Embryonic facial prominence (tissue), 1 donor: ENCODE results near the gene CLCN1.

Experiments
- DNase-seq: peaks from one replicate; pipeline ENCODE4 v3.0.0-alpha.2; 2016; ENCODE audit errors: extremely low spot score

Gene CLCN1

DNA sequence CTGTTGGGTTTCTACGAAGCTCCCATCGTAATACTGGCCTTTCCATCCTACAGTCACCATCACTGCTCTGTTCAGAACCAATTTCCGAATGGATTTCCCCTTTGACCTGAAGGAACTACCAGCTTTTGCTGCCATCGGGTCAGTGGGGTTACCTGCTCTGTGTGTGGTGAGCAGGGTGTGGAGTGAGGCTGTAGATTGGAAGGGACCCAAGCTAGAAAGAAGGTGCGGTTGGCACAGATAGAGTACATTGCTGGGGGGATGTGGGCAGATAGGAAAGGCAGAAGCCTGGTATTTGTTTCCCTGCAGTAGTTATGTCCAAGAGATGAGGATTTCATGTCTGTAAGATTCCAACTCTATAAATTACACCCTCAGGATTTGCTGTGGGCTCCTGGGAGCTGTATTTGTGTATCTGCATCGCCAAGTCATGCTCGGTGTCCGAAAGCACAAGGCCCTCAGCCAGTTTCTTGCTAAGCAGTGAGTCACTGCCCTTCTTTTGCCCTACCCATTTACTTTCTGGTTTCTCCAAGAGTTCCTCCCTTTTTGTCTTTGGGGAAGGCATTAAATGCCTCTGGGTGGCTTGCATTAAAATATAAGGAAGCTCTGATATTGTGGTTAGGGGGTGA is 15.4 kb downstream of the CLCN1 start:
- DNase-seq: no peak

DNA sequence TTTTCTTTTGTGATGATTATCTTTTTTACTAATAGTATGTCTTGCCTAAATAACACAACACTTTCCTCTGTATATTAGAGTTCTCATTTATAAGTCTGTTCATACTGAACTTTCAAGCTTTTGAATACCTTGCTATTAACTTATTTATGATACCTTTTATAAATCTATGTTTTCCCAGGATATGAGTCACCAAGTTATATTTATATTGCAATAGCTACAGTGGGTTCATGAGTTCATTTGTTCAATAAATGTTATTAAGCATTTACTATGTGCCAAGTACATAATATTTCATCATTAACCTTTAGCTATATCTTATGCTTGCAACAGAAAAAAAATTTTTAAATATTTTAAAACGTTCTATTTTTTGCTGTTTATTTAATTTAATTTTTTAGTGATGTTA is 18.3 kb downstream of the CLCN1 start:
- DNase-seq: no peak

DNA sequence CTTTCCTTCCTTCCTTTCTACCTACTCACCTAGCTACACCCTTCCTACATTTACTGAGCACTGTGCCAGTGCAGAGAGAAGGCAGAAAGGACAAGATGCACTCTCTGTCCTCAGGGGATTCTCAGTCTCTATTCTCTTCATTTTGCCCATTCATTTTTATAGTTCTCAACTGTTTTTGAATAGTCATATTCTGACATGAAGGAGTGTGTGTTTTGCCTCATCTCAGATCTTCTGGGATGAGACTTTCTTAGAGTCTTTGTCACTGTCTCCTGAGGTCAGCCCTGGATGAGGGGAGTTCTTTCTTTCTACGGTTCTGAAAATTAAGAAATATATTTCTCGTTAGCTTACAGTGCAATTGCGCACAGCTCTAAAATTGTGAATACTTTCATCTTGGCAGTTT is 21.3 kb downstream of the CLCN1 start:
- DNase-seq: no peak

DNA sequence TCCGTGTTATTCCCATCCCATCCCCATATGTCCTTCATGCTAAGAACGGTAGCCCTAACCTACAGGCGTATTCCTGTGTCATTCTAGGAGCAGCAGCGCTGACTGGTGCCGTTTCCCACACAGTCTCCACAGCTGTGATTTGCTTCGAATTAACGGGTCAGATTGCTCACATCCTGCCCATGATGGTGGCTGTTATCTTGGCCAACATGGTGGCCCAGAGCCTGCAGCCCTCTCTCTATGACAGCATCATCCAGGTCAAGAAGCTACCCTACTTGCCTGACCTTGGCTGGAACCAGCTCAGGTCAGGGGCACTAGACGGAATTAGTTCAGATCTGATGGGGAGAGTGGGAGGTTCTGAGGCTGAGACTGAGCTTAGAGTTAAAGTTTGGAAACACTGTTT is 25.9 kb downstream of the CLCN1 start:
- DNase-seq: no peak

DNA sequence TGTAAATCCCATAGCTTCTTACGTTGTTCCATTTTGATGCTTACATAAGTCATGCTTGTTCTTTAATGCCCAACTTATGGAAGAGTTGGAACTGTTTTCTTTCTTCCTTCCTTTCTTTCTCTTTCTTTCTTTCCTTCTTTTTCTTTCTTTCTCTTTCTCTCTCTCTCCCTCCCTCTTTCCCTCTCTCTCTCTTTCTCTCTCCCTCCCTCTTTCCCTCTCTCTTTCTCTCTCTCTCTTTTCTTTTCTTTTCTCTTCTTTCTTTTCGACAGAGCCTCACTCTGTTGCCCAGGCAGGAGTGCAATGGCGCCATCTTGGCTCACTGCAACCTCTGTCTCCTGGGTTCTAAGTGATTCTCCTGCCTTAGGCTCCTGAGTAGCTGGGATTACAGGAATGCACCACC is 27.7 kb downstream of the CLCN1 start:
- DNase-seq: no peak

DNA sequence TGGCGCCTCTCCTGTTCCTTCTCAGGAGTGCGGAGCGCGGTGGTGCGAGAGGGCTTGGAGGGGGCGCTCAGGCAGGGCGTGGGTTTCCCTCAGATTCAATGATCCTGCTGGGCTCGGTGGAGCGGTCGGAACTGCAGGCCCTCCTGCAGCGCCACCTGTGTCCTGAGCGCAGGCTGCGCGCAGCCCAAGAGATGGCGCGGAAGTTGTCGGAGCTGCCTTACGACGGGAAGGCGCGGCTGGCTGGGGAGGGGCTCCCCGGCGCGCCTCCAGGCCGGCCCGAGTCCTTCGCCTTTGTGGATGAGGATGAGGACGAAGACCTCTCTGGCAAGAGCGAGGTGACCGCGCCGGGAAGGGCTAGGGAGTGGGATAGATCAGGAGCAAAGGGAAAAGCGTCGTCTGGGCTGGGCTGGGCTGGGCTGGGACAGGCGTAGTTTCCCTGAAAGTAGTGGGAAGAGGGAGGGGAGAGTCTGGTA is 29.6 kb downstream of the CLCN1 start:
- no peak for DNase-seq

DNA sequence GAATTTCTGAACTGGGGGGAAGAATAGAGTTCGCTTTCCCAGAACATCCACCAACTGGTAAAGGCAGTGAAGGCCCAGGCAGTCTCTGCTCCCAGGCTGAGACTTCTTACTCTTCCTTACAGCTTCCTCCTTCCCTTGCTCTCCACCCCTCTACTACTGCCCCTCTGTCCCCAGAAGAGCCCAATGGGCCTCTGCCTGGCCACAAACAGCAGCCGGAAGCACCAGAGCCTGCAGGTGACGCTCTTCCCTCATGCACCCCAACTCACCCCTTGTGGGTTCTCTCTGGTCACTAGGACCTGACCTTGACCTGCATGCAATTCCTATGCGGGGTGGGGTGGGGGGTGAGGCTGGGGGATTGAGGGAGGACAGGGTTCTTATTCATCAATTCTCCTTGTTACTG is 30.1 kb downstream of the CLCN1 start:
- no peak for DNase-seq

DNA sequence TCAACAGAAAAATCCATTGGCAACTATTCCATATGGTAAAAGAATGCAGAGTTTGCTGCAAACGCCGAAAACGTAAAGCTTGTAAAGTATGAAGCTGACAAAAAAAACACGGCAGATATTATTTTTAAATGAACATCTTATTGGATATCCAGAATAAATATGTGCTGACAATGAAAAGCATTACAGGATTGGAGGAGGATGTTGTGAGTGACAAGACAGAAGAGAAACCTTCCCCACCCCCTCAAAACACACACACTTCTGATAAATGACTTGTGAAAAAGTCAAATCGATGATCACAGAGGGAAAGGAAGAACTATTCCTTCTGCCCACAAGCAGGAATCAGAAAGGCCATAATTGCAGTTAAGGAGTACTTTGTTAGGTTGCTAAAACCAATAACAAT is 32.0 kb downstream of the CLCN1 start:
- DNase-seq: no peak

DNA sequence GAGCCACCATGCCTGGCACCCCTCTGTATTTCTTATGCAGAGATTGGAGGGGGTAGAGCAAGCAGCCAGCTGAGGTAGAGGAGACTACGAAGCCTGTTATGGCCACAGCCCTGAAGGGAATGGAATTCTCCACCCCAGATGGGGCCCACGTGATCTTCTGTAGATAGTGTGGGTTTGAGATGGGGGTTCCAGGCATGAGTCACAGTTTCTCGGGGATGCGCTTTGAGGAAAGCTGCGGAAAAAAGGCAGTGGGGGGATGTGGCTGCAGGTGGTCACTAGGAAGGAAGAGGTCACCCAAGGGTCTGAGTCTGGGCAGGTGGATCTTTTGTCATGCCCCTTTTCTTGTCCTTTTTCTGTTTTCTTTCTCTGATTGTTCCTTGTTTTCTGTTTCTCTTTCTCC is 35.1 kb downstream of the CLCN1 start:
- no peak for DNase-seq

DNA sequence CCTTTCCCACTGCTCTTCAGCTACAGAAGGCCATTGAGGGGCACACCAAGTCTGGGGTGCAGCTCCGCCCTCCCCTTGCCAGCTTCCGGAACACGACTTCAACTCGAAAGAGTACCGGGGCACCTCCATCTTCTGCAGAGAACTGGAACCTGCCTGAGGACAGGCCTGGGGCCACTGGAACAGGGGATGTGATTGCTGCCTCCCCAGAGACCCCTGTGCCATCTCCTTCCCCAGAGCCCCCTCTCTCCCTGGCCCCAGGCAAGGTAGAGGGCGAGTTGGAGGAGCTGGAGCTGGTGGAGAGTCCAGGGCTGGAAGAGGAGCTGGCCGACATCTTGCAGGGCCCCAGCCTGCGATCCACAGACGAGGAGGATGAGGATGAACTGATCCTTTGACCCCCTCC is 35.7 kb downstream of the CLCN1 start:
- no peak for DNase-seq

DNA sequence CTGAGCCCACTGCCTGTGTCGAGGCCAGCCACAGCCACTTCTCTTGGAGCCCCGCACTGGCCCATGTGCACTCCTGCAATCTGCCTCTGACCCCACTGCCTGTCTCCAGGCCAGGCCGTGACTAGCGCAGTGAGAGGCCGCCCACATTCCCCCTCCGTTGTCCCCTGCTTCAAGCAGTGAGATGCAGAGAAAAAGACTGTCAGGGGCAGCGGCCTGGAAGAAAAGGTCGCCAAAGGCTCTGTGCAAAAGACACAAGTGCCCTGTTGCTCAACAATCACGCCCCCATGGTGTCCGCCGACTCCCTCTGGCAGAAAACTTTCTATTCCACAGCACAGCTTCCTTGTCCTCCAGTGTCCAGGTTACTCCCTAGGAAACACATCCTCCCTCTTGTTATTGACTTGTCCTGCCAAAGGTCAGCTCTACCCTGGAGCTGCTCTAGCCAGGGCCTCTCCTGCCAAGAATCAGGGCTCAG is 36.7 kb downstream of the CLCN1 start:
- no peak for DNase-seq

DNA sequence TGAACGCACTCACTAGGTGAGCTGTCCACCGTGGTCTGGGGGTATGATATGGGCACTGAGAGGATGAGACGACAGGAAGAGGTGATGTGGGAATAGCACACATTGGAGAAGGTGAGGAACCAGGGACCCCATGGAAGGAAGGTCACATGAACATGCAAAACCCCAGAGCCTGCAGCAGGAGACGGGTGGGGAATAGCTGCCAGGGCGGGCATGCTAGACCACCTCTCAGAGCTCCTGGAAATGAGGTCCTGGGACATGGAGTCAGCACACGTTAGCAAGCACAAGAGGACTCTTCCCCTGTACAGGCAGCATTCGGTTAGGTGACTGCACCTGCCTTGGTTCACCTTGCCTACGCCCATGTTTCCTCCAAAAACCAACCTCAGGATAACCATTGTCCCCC is 38.5 kb downstream of the CLCN1 start:
- DNase-seq: no peak

DNA sequence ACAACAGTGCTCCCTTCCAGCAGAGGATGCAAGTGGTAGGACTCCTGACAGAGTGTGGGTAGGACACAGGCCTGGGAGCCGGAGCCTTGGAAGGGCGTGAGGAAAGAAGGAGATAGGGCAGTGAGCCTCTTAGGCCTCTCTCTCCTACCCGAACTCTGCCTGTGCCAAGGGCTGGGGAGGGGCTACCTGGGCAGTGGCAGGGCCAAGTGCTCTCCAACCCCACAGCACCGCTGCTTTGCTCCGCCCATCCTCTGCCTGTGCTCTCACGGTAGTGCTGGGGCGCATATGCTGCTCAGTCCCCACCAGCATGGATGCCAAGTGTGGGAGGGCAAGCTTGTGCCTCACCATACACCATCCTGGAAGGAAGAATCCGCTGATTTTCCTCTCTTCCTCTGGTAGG is 39.1 kb downstream of the CLCN1 start:
- no peak for DNase-seq

DNA sequence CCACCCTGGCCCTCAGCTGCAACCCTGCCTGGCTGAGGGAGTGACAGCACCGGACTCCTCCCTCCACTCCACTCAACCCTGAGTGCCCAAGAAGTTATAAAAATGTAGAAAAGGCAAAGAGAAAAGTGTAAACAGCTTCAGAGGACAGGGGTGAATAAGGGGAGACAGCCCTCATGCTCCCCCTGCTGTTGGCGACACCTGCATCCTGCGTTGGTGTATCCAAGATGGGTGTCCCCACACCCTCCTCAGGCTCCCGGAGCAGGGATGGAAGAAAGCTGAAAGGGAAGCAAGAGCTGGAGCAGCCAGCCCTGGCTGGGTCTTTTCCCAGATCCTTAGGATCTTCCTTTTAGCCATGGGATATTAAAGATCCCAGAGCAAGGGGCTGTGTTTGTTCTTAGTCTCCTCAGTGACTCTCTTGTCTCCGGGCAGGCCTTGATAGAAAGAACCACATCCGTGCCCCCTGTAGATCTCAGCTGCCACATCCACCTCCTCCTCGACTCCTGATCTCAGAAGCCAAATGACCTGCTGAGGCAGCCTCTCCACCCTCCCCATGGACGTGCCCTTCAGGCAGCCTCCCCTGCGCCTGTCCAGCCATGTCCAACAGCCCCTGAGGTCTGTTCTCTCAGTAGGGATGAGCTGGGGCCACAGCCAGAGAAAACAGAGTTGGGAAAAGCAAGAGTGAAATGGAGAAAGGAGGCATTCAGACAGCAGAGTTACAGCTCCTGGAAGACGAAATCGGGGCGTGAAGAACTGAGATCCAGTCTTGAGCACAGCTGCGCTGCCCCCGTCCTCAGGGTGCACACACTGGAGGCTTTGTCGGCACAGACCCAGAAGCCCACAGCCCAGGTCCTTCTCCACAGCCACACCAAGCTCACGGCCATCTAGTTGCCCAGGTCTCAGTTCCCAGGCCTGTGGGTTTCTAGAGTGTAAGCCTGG is 39.8 kb downstream of the CLCN1 start:
- DNase-seq: no peak

DNA sequence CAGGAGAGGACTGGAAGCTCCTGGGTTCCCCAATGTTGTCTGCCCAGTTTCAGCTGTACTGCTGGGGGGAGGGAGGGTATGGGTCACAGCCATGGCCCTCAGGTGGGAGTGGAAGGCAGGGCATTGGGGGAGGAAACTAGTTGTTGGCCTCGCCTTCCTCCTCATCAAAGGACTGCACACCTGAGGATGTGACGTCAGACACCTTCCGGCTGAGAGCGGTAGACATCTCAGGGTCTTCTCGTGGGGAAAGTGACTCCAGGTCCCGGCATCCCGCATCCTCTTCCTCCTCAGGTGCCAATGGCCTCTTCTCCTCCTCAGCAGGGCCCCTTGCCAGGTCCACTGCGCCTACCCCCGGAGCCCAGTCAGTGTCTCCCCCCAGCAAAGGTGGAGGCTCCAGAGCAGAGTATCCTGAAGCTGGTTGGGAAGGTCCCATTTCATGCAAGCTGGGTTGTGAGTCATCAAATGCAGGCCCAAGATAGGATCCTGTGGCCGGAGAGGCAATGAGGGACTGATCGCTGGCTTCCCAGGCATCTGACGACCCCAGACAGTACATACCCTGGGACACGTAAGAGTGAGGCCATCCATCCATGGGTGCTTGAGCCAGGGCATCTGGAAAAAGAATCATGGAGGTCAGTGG is 40.6 kb downstream of the CLCN1 start:
- DNase-seq: no peak

DNA sequence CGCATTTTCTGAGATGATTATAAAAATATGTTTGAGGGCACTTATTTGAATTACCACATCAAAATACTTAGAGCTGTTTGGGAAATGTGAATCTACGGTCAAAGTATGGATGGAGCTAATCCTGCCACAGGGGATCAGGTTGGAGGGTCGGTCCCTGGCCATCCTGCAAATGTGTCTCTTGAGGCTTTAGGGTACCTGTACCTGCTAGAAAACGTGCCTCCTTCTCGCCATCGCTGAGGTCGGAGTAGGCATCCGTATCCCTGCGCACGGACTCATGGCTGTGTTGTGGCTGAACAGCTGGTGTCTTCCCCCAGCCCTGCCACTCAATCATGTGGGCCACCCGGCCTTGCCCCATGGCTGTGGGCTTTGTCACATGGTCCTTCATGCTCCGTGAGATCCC is 42.7 kb downstream of the CLCN1 start:
- DNase-seq: no peak

DNA sequence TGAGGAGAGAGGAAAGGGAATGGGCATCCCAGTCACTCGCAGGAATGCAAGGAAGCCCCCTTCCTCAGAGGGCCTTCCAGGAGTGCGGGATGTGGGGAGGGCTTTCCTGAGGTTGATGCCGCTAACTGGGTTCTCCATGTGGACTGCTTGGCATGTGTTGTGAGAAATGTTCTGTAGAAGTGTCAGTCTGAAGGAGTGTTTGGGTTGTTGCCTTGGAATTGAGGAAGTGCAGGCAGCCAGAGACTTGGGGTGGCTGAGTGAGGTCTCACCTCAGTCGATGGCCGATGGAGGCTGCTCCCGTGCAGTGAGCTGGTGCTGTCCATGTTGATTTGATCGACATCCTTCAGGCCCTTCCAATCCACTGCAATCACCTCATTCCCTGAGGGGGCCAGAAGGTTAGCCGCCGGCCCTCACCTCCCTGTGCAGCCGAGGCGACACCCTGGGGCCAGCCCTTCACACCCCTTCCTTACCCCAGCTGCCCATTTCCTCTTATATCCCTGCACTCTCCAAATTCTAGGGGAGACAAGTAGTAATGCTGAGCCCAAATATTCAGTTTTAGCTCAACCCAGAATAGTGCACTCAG is 44.0 kb downstream of the CLCN1 start:
- no peak for DNase-seq

DNA sequence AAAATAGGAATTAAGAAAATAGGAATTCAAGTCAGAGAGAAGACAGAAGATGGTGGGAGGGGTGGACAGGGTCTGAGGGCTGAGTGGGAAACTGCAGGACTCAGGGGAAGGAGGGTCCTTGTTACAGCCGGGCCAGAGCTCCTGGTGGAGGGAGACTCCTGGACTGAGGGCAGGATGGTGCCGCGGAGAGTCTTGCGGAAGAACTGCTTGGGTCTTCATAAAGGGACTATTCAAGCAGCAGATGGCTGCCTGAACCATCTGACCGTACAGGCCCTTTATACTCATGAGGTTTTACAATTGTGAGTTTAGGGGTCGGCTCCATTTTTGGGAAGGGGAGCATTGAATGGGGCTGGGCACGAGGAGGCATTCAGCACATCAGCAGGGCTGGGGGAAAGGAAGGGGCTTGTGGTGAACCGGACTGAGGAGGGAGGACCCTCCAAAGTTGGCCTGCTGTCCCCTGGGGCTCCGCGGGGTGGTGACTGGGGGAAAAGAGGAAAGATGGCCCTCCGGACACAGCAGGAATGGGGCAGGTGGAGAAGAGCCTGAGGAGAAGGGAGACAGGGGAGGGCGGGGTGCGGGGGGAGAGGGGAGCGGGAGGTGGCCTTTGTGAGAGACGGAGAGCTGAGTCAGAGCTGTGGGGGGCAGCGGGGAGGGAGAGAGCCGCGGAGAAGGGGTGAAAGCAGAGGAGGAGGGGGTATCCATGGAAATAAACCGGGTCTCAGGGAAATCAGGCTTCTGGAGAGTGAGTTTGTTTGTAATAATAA is 45.1 kb downstream of the CLCN1 start:
- DNase-seq: no peak

DNA sequence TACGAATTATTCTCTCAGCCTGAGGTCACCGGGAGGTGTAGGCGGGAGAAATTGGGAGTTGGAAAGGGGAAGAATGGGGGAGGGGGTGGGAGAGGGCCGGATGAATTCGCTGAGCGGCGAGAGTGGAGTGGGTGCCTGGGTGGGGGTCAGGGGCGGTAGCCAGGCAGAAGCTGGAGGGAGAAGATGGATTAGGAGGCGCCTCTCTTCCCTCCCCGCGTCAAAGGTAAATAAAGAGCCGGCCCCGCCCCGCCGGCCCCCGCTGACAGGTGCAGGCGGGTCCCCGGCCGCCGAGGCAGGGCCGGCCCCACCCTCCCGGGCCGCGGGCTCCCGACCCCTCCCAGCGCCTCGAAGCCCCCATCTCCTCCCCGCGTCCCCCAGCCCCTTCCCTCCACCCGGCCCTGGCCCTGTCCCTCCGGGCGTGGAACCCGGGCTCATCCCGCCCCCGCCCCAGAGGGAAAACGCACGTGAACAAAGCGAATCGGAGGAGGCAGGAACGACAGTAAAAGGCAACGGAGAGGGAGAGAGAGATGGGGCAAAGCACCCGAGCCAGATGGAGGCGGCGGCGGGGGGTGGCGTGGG is 45.7 kb downstream of the CLCN1 start:
- DNase-seq: no peak

DNA sequence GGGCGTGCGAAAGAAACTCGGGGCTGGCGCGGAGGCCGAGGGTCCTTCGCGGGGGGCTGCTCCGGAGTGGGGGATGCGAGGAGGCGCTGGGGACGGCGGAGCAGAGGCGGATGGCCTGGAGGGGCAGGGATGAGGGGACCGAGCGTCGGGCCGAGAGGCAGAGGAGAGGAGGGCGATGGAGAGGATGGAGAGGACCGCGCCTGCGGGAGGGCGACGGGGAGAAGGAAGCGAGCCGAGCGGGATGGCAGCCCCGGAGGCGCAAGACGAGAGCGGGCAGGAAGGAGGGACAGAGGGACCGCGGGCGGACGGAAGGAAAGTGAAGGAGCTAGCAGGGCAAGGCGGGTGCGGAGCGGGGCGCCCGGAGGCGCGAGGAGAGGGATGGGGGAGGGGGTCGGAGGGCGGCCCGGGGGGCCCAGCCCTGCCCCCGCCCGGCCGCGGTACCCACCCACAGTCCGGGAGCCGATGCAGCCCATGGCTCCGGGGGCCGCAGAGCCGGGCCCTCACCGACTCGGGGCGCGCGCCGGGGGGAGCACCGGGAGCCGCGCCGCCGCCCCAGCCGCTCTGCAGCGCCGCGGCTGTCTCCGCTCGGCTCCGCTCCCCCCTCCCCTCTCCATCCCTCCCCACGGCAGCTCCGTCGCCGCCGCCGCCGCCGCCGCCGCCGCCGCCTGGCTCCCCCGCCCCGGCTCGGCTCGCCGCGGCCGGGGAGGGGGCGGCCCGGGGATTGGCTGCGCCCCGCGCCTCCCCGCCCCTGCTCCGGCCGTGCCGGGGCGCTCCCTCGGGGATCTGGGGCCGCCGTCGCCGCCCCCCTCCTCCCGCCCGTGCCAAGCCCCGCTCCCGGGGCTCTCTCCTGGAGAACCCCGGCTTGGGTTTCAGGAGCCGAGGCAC is 46.5 kb downstream of the CLCN1 start, which contains the start of gene FAM131B:
Gene FAM131B, minus strand, starts transcription at position 583 of the 885 bp plus-strand sequence. Its CDS starts 110 bp downstream, at position 473.
- no peak for DNase-seq
